ENCODE data around the gene FAM117A.
"Not testable (repeated sequence)": the region's sequence is repeated elsewhere in the genome, so short reads cannot be mapped to it uniquely, and the experiment has no call there.

FAM117A gene

DNA sequence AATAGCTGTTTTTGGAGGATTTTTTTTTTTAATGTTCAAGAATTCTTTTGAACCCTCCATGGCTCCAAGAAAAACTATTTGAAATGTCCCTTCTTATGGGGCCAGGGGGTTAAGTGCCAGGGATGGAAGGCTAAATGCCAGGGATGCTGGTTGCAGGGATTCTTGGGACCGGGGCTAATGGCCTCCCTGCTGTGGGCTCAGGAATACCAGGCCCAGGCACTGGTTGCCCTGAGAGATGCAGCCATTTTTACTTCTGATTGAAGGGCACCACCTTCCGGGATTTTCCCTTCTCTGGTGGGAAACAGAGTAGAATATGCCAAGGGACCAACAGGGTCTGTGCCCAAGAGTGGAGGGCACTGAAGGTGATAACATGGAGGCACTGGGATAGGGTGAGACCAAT is 13.6 kb upstream of the FAM117A start:
- no peaks in the 10 kb centered on the region for H3K36me3 Mint-ChIP-seq (ENCODE audit: low read depth)

GRCh38 chr17:49776551-49777300 is 12.8 kb upstream of the FAM117A start:
- Mint-ChIP-seq H3K36me3 (ENCODE audit: low read depth) (no peaks in the 10 kb centered on the region), H3K9me3 (no peaks in the 10 kb centered on the region), H3K4me3 (no peak overlapping the region), H3K27ac (no peak overlapping the region), H3K4me1 (ENCODE audit: low read depth) (peaks cover 15% of the 10 kb centered on the region), H3K27me3 (ENCODE audit: low read depth) (peaks cover 2% of the 10 kb centered on the region)

More for the DNA sequence above, 13.6 kb upstream of the FAM117A start:
- Mint-ChIP-seq H3K9me3 (no peaks in the 10 kb centered on the region), H3K27ac (no peak overlapping the region), H3K4me3 (no peak overlapping the region), H3K4me1 (ENCODE audit: low read depth) (peaks cover 15% of the 10 kb centered on the region), H3K27me3 (ENCODE audit: low read depth) (no peaks in the 10 kb centered on the region)

DNA sequence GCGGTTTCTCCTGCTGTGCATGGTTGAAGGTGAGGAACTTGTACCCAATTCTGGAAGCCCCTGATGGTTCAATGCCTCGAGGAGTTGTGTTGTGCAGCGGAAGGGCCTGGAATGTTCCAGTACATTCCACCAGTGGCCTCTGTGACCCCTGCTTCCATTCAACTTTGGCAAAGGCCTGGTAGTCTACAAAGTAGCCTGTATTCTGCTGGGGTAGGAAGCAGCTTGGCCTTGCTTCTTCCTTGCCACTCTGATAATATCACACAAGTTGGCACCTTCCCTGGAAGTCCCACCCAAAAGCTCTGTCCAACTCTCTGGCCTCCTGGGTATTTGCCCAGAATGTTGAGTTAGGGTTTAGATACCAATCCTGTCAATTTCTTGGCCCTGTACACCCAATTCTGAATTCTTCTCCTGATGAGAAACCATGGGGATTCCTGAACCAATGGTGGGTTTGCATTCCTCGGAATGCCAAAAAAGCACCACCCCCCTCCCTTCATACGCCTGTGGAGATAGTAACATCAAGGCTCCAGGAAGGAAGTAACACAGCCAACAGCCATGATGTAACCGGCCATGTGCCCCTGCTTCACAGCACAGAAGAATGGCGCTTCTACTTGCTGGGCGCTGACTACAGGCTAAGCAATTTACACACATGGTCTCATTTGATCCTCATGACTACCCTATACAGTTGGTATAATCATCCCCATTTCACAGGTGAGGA is 11.8 kb upstream of the FAM117A start:
- Mint-ChIP-seq H3K9me3 (no peaks in the 10 kb centered on the region), H3K27ac (no peak overlapping the region), H3K4me3 (no peak overlapping the region), H3K4me1 (ENCODE audit: low read depth) (peaks cover 13% of the 10 kb centered on the region), H3K27me3 (ENCODE audit: low read depth) (peaks cover 7% of the 10 kb centered on the region), H3K36me3 (ENCODE audit: low read depth) (no peaks in the 10 kb centered on the region)

GRCh38 chr17:49766918-49767530 is 3.1 kb upstream of the FAM117A start:
- peaks cover 40% of the 10 kb centered on the region for H3K27me3 Mint-ChIP-seq (ENCODE audit: low read depth)
- peaks cover 24% of the 10 kb centered on the region for H3K4me1 Mint-ChIP-seq (ENCODE audit: low read depth)
- peaks cover 3% of the 10 kb centered on the region for H3K36me3 Mint-ChIP-seq (ENCODE audit: low read depth)
- no peak overlapping the region for H3K27ac Mint-ChIP-seq
- H3K9me3 Mint-ChIP-seq = no peaks in the 10 kb centered on the region
- H3K4me3 Mint-ChIP-seq = no peak overlapping the region

GRCh38 chr17:49764559-49765180 is 739 bp upstream of the FAM117A start:
- Mint-ChIP-seq H3K4me1 (ENCODE audit: low read depth) (peaks cover 45% of the 10 kb centered on the region), H3K27ac (peak overlapping the region; percentile 49), H3K4me3 (peak overlapping the region; percentile 78), H3K9me3 (no peaks in the 10 kb centered on the region), H3K27me3 (ENCODE audit: low read depth) (peaks cover 34% of the 10 kb centered on the region), H3K36me3 (ENCODE audit: low read depth) (peaks cover 6% of the 10 kb centered on the region)

- peak overlapping the region; percentile 90 for H3K27ac Mint-ChIP-seq
- peaks cover 60% of the 10 kb centered on the region for H3K4me1 Mint-ChIP-seq (ENCODE audit: low read depth)
- H3K9me3 Mint-ChIP-seq = no peaks in the 10 kb centered on the region
- peak overlapping the region; percentile 95 for H3K4me3 Mint-ChIP-seq
- peaks cover 12% of the 10 kb centered on the region for H3K36me3 Mint-ChIP-seq (ENCODE audit: low read depth)
- H3K27me3 Mint-ChIP-seq (ENCODE audit: low read depth) = peaks cover 27% of the 10 kb centered on the region
Measured at GRCh38 chr17:49762151-49762941, 1.6 kb downstream of the FAM117A start.

DNA sequence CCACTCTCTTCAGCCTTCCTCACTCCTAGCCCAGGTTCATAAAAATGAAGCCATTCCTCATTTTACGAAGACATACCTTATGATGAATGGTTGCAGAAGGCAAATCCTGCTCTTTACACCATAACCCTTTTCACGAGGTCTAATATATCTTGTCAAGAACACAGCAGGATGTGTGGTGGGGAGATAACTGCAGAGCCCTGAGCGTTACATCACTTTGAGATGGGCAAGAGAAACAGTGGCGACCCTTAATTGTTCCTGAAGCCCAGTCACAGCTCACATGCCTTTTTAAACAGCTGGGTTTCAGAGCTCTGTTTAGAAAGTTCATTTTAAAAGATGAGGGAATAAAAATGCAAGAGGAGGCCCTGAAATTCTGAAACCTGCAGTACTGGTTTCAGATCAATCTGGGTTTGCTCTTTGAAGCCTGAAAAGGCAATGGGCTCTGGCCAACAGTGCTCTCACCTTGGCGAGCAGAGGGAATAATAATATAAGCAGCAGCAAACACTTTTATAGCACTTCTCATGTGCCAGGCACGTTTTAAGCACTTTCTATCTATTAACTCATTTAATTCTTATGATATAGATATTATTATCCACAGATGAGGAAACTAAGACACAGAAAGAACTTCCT is 2.9 kb downstream of the FAM117A start:
- H3K4me3 Mint-ChIP-seq = peak overlapping the region; percentile 95
- no peaks in the 10 kb centered on the region for H3K9me3 Mint-ChIP-seq
- H3K27me3 Mint-ChIP-seq (ENCODE audit: low read depth) = peaks cover 15% of the 10 kb centered on the region
- peak overlapping the region; percentile 45 for H3K27ac Mint-ChIP-seq
- peaks cover 16% of the 10 kb centered on the region for H3K36me3 Mint-ChIP-seq (ENCODE audit: low read depth)
- peaks cover 69% of the 10 kb centered on the region for H3K4me1 Mint-ChIP-seq (ENCODE audit: low read depth)

DNA sequence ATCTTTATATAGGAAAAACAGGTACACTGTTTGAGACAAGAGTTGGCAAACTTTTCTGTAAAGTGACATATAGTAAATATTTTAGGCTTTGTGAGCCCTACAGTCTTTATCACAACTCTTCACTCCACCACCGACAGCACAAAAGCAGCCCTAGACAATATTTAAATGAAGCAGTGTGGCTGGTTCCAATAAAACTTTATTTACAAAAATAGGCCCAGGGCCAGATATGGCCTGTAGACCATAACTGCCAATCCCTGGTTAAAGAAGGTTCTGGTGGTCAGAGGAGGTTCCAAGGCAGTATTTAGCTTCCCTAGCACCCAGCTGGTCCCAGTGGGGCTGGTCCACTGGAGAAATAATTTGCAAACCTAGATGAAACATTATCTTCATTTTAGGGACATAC is 3.6 kb downstream of the FAM117A start:
- Mint-ChIP-seq H3K27me3 (ENCODE audit: low read depth) (peaks cover 8% of the 10 kb centered on the region), H3K36me3 (ENCODE audit: low read depth) (peaks cover 18% of the 10 kb centered on the region), H3K27ac (peak overlapping the region; percentile 45), H3K4me1 (ENCODE audit: low read depth) (peaks cover 71% of the 10 kb centered on the region), H3K9me3 (no peaks in the 10 kb centered on the region), H3K4me3 (peak overlapping the region; percentile 13)

DNA sequence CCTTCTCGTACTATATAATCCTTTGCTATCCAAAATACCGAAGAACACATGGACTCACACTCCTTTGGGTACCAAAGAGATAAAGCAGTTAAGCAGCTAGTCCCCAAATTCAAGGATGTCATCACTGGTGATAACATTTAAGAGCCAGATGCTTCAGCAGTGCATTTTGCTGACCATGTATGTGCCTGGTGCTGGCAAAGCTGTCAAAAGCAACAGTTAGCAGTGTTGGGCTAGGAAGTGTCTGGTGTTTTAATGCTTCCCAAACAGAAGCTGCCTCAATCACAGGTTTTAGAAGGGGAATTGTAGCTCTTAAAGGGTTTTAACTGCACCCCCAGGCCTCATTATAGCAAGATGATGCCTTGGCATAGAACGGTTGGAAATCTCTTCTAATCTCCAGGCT is 4.7 kb downstream of the FAM117A start:
- Mint-ChIP-seq H3K4me3 (no peak overlapping the region), H3K9me3 (no peaks in the 10 kb centered on the region), H3K27me3 (ENCODE audit: low read depth) (peaks cover 1% of the 10 kb centered on the region), H3K4me1 (ENCODE audit: low read depth) (peaks cover 67% of the 10 kb centered on the region), H3K36me3 (ENCODE audit: low read depth) (peaks cover 19% of the 10 kb centered on the region), H3K27ac (no peak overlapping the region)

DNA sequence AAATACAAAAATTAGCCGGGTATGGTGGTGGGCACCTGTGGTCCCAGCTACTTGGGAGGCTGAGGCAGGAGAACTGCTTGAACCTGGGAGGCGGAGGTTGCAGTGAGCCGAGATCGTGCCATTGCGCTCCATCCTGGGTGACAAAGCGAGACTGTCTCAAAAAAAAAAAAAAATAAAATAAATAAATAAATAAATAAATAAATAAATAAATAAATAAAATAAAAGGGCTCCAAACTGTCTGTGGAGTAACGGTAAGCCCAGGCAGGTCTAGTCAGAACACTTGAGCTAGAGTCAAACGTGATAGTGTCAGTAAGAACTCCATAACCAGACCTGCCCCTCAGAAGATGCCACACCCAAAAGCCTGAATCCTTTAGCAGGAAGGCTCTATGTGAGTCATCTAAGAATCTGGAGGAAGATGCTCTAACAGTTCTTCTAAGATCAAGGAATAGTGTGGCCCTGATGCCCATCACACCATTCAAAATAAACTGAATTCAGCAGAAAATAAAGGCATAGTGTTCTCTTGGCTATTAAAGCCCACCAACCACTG is 5.4 kb downstream of the FAM117A start:
- H3K9me3 Mint-ChIP-seq; H3K27me3 Mint-ChIP-seq (ENCODE audit: low read depth); H3K27ac Mint-ChIP-seq; H3K4me3 Mint-ChIP-seq: not testable (repeated sequence)
- peaks cover 19% of the 10 kb centered on the region for H3K36me3 Mint-ChIP-seq (ENCODE audit: low read depth)
- peaks cover 67% of the 10 kb centered on the region for H3K4me1 Mint-ChIP-seq (ENCODE audit: low read depth)

GRCh38 chr17:49757151-49757777 is 6.7 kb downstream of the FAM117A start:
- Mint-ChIP-seq H3K4me3 (no peak overlapping the region), H3K27me3 (ENCODE audit: low read depth) (no peaks in the 10 kb centered on the region), H3K4me1 (ENCODE audit: low read depth) (peaks cover 63% of the 10 kb centered on the region), H3K36me3 (ENCODE audit: low read depth) (peaks cover 19% of the 10 kb centered on the region), H3K9me3 (no peaks in the 10 kb centered on the region), H3K27ac (no peak overlapping the region)

GRCh38 chr17:49756323-49757150 is 7.4 kb downstream of the FAM117A start:
- H3K4me1 Mint-ChIP-seq (ENCODE audit: low read depth) = peaks cover 58% of the 10 kb centered on the region
- H3K36me3 Mint-ChIP-seq (ENCODE audit: low read depth) = peaks cover 19% of the 10 kb centered on the region
- no peak overlapping the region for H3K4me3 Mint-ChIP-seq
- H3K27me3 Mint-ChIP-seq (ENCODE audit: low read depth) = no peaks in the 10 kb centered on the region
- no peak overlapping the region for H3K27ac Mint-ChIP-seq
- no peaks in the 10 kb centered on the region for H3K9me3 Mint-ChIP-seq
